CD14-positive monocyte (primary cell): Measurements from ENCODE around the gene GBP3. TPM values are rescaled to one million over a fixed set of nuclear protein-coding genes. Genes with fewer than 3 reads are reported as not detected.
"Not testable (repeated sequence)": the region's sequence is repeated elsewhere in the genome, so short reads cannot be mapped to it uniquely, and the experiment has no call there.

Source experiments
- DNase-seq, 3 donors: peaks; one replicate each; pipeline ENCODE4 v3.0.0-alpha.2; 2011 to 2022
- H2AFZ ChIP-seq: 2 replicates; pipeline ENCODE4 v1.6.0; 2012; ENCODE audit warnings: mild to moderate bottlenecking, low read depth, low read length, inconsistent platforms; ENCODE audit not compliant: insufficient read depth, poor library complexity, severe bottlenecking
- H3K27ac ChIP-seq, 2 donors: 1 replicate in 1 of 2; 2 replicates in 1 of 2; pipeline ENCODE4 v1.5.1; 2012 to 2013; ENCODE audit warnings: low read length in 2 of 2, control low read depth in 1 of 2, inconsistent platforms in 1 of 2, low read depth in 1 of 2, mild to moderate bottlenecking in 1 of 2
- H3K27me3 ChIP-seq, 2 donors: one replicate each; pipeline versions ENCODE4 v1.6.0 to v1.6.1; 2011 to 2013; ENCODE audit warnings: low read length in 2 of 2; ENCODE audit not compliant: control insufficient read depth in 2 of 2, insufficient read depth in 2 of 2
- H3K36me3 ChIP-seq, 2 donors: replicated peaks in 1 of 2; 1 replicate in 1 of 2; 2 replicates in 1 of 2; pipeline versions ENCODE4 v1.5.1 to v1.6.1; 2012 to 2013; ENCODE audit warnings: low read length in 2 of 2, control low read depth in 1 of 2, inconsistent platforms in 1 of 2, mild to moderate bottlenecking in 1 of 2; ENCODE audit not compliant: insufficient read depth in 2 of 2, control insufficient read depth in 1 of 2
- H3K4me1 ChIP-seq, 2 donors: 1 replicate in 1 of 2; 2 replicates in 1 of 2; pipeline versions ENCODE4 v1.5.1 to v1.6.1; 2012 to 2013; ENCODE audit warnings: low read length in 2 of 2, control low read depth in 1 of 2, inconsistent platforms in 1 of 2, mild to moderate bottlenecking in 1 of 2, moderate library complexity in 1 of 2; ENCODE audit not compliant: insufficient read depth in 2 of 2, control insufficient read depth in 1 of 2
- H3K4me2 ChIP-seq: replicated peaks from 2 replicates; pipeline ENCODE3; 2012; ENCODE audit warnings: low read length, moderate library complexity, mild to moderate bottlenecking; ENCODE audit not compliant: poor library complexity, severe bottlenecking; ENCODE audit errors: extremely low read depth
- H3K4me3 ChIP-seq, 3 experiments: fragments of 200-600 bp in 1 of 3; sonication (generic) in 1 of 3; replicated peaks in 1 of 3; 1 replicate in 2 of 3; 2 replicates in 1 of 3; pipeline ENCODE4 v1.5.1; 2011 to 2013; ENCODE audit warnings: low read length in 3 of 3, mild to moderate bottlenecking in 3 of 3, control low read depth in 2 of 3, low read depth in 2 of 3, inconsistent platforms in 1 of 3, moderate library complexity in 1 of 3
- H3K79me2 ChIP-seq: 2 replicates; pipeline ENCODE4 v1.6.0; 2012; ENCODE audit warnings: mild to moderate bottlenecking, control low read depth, inconsistent platforms, low read length, moderate library complexity; ENCODE audit not compliant: insufficient read depth
- H3K9ac ChIP-seq: 2 replicates; pipeline ENCODE4 v1.6.0; 2017; ENCODE audit warnings: low read length, mild to moderate bottlenecking; ENCODE audit not compliant: insufficient read depth, poor library complexity, severe bottlenecking
- H3K9me3 ChIP-seq, 2 donors: replicated peaks in 1 of 2; 1 replicate in 1 of 2; 2 replicates in 1 of 2; pipeline versions ENCODE4 v1.5.1 to v1.6.1; 2012 to 2013; ENCODE audit warnings: low read length in 2 of 2, control low read depth in 1 of 2; ENCODE audit not compliant: control insufficient read depth in 1 of 2, insufficient read depth in 1 of 2
- H4K20me1 ChIP-seq: 2 replicates; pipeline ENCODE4 v1.6.0; 2012; ENCODE audit warnings: mild to moderate bottlenecking, low read length, control low read depth, moderate library complexity; ENCODE audit not compliant: insufficient read depth
- H3K27ac Mint-ChIP-seq, 7 donors: one replicate each; pipeline ENCODE4 v1.8.0; 2020; ENCODE audit warnings: mild to moderate bottlenecking in 7 of 7, mixed read lengths in 7 of 7, moderate library complexity in 6 of 7, inconsistent platforms in 2 of 7
- H3K27me3 Mint-ChIP-seq, 3 donors: one replicate each; pipeline ENCODE4 v1.8.0; 2021 to 2022; ENCODE audit warnings: low read depth in 3 of 3, mild to moderate bottlenecking in 3 of 3, mixed read lengths in 3 of 3, moderate library complexity in 3 of 3, inconsistent platforms in 1 of 3
- H3K36me3 Mint-ChIP-seq, 2 donors: one replicate each; pipeline ENCODE4 v1.8.0; 2020; ENCODE audit warnings: mixed read lengths in 2 of 2, inconsistent platforms in 1 of 2, mild to moderate bottlenecking in 1 of 2
- H3K4me1 Mint-ChIP-seq: one replicate; pipeline ENCODE4 v1.8.0; 2020; ENCODE audit warnings: mild to moderate bottlenecking, mixed read lengths
- H3K4me3 Mint-ChIP-seq, 2 donors: one replicate each; pipeline ENCODE4 v1.8.0; 2020; ENCODE audit warnings: mild to moderate bottlenecking in 2 of 2, mixed read lengths in 2 of 2, moderate library complexity in 1 of 2
- H3K9me3 Mint-ChIP-seq, 7 donors: one replicate each; pipeline ENCODE4 v1.8.0; 2020 to 2022; ENCODE audit warnings: mixed read lengths in 7 of 7, mild to moderate bottlenecking in 6 of 7, moderate library complexity in 6 of 7, inconsistent platforms in 2 of 7
- CTCF ChIP-seq: fragments of 200-600 bp; IDR thresholded peaks from one replicate; pipeline ENCODE4 v1.8.0; 2022; ENCODE audit warnings: antibody characterized with exemption, mild to moderate bottlenecking
- WGBS: methylation state at CpG from one replicate; pipeline ENCODE4 v1.1.5; 2013; ENCODE audit warnings: missing lambda C conversion rate; ENCODE audit not compliant: insufficient coverage; 5-methylcytosine and 5-hydroxymethylcytosine counted together
- intact Hi-C, 2 donors: fragments of 100-400 bp; cut with micrococcal nuclease; formaldehyde crosslinking; loops; one replicate each; pipeline versions ENCODE4 v1.15.0 to v1.15.1; 2023
- polyA plus RNA-seq, 3 donors: library from polyadenylated mRNA; depleted of rRNA in 1 of 3; unstranded in 2 of 3; stranded (reverse) in 1 of 3; fragments of 300-500 nt in 2 of 3; fragments of >200 nt in 1 of 3; fragmentation: Illumina TruSeq in 2 of 3; gene quantifications; 1 replicate in 2 of 3; 2 replicates in 1 of 3; pipeline ENCODE4 v1.2.3, GENCODE V29; 2012 to 2021

GBP3 gene
- polyA plus RNA-seq, 3 donors = 6.9 to 17.3 (median 12.4) TPM

- no CpG with 5 or more reads among the region's 2 CpGs for WGBS
- Mint-ChIP-seq H3K9me3 (peaks cover 4 to 18% (median 10%) of the 10 kb centered on the region in 7 donors), H3K27ac (peak overlapping the region in 1 of 7 donors; percentile 56)
- H3K9me3 ChIP-seq, H3K4me1 Mint-ChIP-seq, H3K4me2 ChIP-seq, intact Hi-C loops, H3K36me3 Mint-ChIP-seq, H3K27me3 ChIP-seq, H2AFZ ChIP-seq, H3K27me3 Mint-ChIP-seq, H3K4me3 ChIP-seq, DNase-seq, H3K79me2 ChIP-seq, H4K20me1 ChIP-seq, H3K4me1 ChIP-seq, H3K27ac ChIP-seq, H3K36me3 ChIP-seq, H3K9ac ChIP-seq, H3K4me3 Mint-ChIP-seq: not testable (repeated sequence)
Observed at GRCh38 chr1:89029051-89029450, 6.4 kb upstream of the GBP3 start.

- no peaks in the 10 kb centered on the region for H3K9me3 ChIP-seq
- DNase-seq = peak in 1 of 3 donors; percentile 33
- H2AFZ ChIP-seq = no peak overlapping the region
- no peak overlapping the region for H3K4me2 ChIP-seq
- Mint-ChIP-seq H3K27ac (peak overlapping the region in 1 of 7 donors; percentile 60), H3K27me3 (peaks cover 0 to 4% (median 0%) of the 10 kb centered on the region in 3 donors), H3K9me3 (peaks cover 1 to 11% (median 7%) of the 10 kb centered on the region in 7 donors), H3K36me3 (no peaks in the 10 kb centered on the region), H3K4me1 (peaks cover 18% of the 10 kb centered on the region), H3K4me3 (no peak overlapping the region)
- H4K20me1 ChIP-seq = no peaks in the 10 kb centered on the region
- H3K27me3 ChIP-seq = no peaks in the 10 kb centered on the region
- peaks cover 17% of the 10 kb centered on the region for H3K79me2 ChIP-seq
- H3K4me1 ChIP-seq = peaks cover 13 to 20% of the 10 kb centered on the region in 2 donors
- no peak for TF ChIP-seq CTCF
- intact Hi-C loops = no loop called here
- H3K36me3 ChIP-seq = no peaks in the 10 kb centered on the region
- no peak overlapping the region for H3K4me3 ChIP-seq
- no peak overlapping the region for H3K27ac ChIP-seq
- no peak overlapping the region for H3K9ac ChIP-seq
- WGBS = 86% methylated on average over 1 of the region's 3 CpGs
Observed at GRCh38 chr1:89025928-89026327, 3.3 kb upstream of the GBP3 start.
